ENCODE measurements around the gene GAA.

The GAA gene

DNA sequence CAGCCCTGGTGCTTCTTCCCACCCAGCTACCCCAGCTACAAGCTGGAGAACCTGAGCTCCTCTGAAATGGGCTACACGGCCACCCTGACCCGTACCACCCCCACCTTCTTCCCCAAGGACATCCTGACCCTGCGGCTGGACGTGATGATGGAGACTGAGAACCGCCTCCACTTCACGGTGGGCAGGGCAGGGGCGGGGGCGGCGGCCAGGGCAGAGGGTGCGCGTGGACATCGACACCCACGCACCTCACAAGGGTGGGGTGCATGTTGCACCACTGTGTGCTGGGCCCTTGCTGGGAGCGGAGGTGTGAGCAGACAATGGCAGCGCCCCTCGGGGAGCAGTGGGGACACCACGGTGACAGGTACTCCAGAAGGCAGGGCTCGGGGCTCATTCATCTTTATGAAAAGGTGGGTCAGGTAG, 3.6 kb downstream of the GAA start:
- H3K27ac ChIP-seq (ENCODE audit: poor library complexity, severe bottlenecking) = no peak overlapping the region
- no peaks in the 10 kb centered on the region for H3K27me3 ChIP-seq (ENCODE audit: insufficient read depth, poor library complexity, severe bottlenecking)
- H3K36me3 ChIP-seq (ENCODE audit: low read depth) = no peaks in the 10 kb centered on the region
- DNase-seq (ENCODE audit: low spot score) (peak; percentile 64), ATAC-seq (ENCODE audit: low read depth) (no peak)
- TF ChIP-seq, protein P1, sequence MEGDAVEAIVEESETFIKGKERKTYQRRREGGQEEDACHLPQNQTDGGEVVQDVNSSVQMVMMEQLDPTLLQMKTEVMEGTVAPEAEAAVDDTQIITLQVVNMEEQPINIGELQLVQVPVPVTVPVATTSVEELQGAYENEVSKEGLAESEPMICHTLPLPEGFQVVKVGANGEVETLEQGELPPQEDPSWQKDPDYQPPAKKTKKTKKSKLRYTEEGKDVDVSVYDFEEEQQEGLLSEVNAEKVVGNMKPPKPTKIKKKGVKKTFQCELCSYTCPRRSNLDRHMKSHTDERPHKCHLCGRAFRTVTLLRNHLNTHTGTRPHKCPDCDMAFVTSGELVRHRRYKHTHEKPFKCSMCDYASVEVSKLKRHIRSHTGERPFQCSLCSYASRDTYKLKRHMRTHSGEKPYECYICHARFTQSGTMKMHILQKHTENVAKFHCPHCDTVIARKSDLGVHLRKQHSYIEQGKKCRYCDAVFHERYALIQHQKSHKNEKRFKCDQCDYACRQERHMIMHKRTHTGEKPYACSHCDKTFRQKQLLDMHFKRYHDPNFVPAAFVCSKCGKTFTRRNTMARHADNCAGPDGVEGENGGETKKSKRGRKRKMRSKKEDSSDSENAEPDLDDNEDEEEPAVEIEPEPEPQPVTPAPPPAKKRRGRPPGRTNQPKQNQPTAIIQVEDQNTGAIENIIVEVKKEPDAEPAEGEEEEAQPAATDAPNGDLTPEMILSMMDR (IDR thresholded peaks at IDR 0.05; ENCODE audit: poor library complexity, severe bottlenecking) = no peak
- H3K4me3 ChIP-seq (ENCODE audit: severe bottlenecking) = no peak overlapping the region
- peaks cover 13% of the 10 kb centered on the region for H3K4me1 ChIP-seq (ENCODE audit: insufficient read depth, poor library complexity, severe bottlenecking)
- no peaks in the 10 kb centered on the region for H3K9me3 ChIP-seq (ENCODE audit: severe bottlenecking)

DNA sequence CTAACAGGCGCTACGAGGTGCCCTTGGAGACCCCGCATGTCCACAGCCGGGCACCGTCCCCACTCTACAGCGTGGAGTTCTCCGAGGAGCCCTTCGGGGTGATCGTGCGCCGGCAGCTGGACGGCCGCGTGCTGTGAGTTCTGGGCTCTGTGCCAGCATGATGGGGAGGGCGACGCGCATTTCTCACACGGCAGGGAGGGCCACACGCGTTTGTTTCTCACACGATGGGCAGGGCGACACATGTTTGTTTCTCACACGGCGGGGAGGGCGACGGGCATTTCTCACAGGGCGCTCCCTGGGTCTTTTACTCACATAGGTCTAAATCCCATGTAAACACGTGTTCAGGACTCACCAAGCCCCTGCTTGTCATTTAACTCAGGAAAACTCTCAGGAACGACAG, 4.4 kb downstream of the GAA start:
- peaks cover 12% of the 10 kb centered on the region for H3K4me1 ChIP-seq (ENCODE audit: insufficient read depth, poor library complexity, severe bottlenecking)
- H3K9me3 ChIP-seq (ENCODE audit: severe bottlenecking) = no peaks in the 10 kb centered on the region
- ATAC-seq (ENCODE audit: low read depth) (no peak), DNase-seq (ENCODE audit: low spot score) (peak; percentile 55)
- H3K27me3 ChIP-seq (ENCODE audit: insufficient read depth, poor library complexity, severe bottlenecking) = no peaks in the 10 kb centered on the region
- TF ChIP-seq, protein P1 (IDR thresholded peaks at IDR 0.05; ENCODE audit: poor library complexity, severe bottlenecking) = no peak
- H3K27ac ChIP-seq (ENCODE audit: poor library complexity, severe bottlenecking) = no peak overlapping the region
- no peaks in the 10 kb centered on the region for H3K36me3 ChIP-seq (ENCODE audit: low read depth)
- H3K4me3 ChIP-seq (ENCODE audit: severe bottlenecking) = no peak overlapping the region

DNA sequence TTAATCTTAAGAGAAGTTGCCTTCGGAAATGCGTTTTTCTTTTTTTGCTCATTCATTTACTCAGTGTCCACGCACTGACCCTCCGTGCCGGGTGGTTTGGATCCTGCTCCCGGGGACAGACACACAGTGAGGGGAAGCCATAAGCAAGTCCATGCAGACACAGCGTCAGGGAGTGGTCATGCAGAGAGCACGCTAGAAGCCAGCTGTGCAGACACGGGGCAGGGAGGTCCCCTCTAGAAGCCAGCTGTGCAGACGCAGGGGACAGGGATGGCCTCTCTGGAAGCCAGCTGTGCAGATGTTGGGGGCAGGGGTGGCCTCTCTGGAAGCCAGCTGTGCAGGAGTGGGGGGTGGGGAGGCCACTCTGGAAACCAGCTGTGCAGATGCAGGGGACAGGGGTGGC, 4.8 kb downstream of the GAA start:
- ATAC-seq (ENCODE audit: low read depth) (no peak), DNase-seq (ENCODE audit: low spot score) (peak; percentile 54)
- Histone ChIP-seq H3K27me3 (ENCODE audit: insufficient read depth, poor library complexity, severe bottlenecking) (no peaks in the 10 kb centered on the region), H3K27ac (ENCODE audit: poor library complexity, severe bottlenecking) (no peak overlapping the region), H3K9me3 (ENCODE audit: severe bottlenecking) (no peaks in the 10 kb centered on the region), H3K36me3 (ENCODE audit: low read depth) (no peaks in the 10 kb centered on the region), H3K4me3 (ENCODE audit: severe bottlenecking) (no peak overlapping the region), H3K4me1 (ENCODE audit: insufficient read depth, poor library complexity, severe bottlenecking) (peaks cover 11% of the 10 kb centered on the region)
- TF ChIP-seq, protein P1 (IDR thresholded peaks at IDR 0.05; ENCODE audit: poor library complexity, severe bottlenecking) = no peak

DNA sequence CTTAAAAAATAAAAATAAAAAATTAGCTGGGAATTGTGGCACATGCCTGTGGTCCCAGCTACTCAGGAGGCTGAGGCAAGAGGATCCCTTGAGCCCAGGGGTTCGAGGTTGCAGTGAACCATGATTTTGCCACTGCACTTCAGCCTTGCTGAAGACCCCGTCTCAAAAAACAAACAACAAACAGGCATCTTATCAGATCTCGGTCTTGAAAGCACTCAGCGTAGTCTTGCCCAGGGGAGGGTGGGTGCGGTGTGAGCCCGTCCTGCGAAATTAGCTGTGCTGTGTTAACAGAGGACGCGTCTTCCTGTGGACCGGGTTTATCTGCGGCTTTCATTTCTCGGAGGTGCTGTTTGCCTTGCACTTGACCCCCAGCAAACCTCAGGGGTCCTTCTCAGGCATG, 5.4 kb downstream of the GAA start:
- peak; percentile 45 for DNase-seq (ENCODE audit: low spot score)
- no peaks in the 10 kb centered on the region for H3K27me3 ChIP-seq (ENCODE audit: insufficient read depth, poor library complexity, severe bottlenecking)
- H3K36me3 ChIP-seq (ENCODE audit: low read depth) = no peaks in the 10 kb centered on the region
- H3K4me1 ChIP-seq (ENCODE audit: insufficient read depth, poor library complexity, severe bottlenecking) = peaks cover 11% of the 10 kb centered on the region
- TF ChIP-seq, protein P1 (IDR thresholded peaks at IDR 0.05; ENCODE audit: poor library complexity, severe bottlenecking) = no peak
- H3K4me3 ChIP-seq (ENCODE audit: severe bottlenecking) = no peak overlapping the region
- no peak for ATAC-seq (ENCODE audit: low read depth)
- no peaks in the 10 kb centered on the region for H3K9me3 ChIP-seq (ENCODE audit: severe bottlenecking)
- H3K27ac ChIP-seq (ENCODE audit: poor library complexity, severe bottlenecking) = no peak overlapping the region

DNA sequence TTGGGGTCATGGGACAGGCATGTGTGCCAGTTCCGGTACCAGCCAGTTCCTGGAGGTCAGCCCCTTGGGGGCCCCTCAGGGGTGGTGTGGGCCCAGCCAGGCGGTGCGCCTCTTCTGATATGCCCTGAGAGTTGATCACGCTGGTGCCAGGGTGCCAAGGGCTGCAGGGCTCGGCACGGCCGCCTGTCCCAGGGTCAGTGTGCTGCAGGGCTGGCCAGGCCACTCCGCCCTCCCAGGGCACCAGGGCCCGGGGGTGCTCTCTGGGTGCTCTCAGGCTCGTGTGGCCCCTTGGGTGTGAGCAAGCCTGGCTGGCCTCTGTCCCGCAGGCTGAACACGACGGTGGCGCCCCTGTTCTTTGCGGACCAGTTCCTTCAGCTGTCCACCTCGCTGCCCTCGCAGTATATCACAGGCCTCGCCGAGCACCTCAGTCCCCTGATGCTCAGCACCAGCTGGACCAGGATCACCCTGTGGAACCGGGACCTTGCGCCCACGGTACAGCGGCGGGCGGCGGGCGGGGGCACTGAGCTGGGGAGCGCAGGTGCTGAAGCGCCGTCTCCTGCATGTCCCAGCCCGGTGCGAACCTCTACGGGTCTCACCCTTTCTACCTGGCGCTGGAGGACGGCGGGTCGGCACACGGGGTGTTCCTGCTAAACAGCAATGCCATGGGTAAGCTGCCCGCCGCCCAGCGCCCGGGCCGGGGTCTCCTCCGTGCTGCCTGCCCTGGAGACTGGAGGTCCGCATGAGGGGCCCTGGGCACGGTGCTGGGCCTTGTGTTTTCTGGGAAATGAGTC, 6.0 kb downstream of the GAA start:
- TF ChIP-seq, protein P1 (IDR thresholded peaks at IDR 0.05; ENCODE audit: poor library complexity, severe bottlenecking) = no peak
- Histone ChIP-seq H3K36me3 (ENCODE audit: low read depth) (no peaks in the 10 kb centered on the region), H3K27ac (ENCODE audit: poor library complexity, severe bottlenecking) (no peak overlapping the region), H3K4me1 (ENCODE audit: insufficient read depth, poor library complexity, severe bottlenecking) (peaks cover 11% of the 10 kb centered on the region), H3K9me3 (ENCODE audit: severe bottlenecking) (no peaks in the 10 kb centered on the region), H3K4me3 (ENCODE audit: severe bottlenecking) (no peak overlapping the region), H3K27me3 (ENCODE audit: insufficient read depth, poor library complexity, severe bottlenecking) (no peaks in the 10 kb centered on the region)
- no peak for ATAC-seq (ENCODE audit: low read depth)
- peak; percentile 71 for DNase-seq (ENCODE audit: low spot score)

Measured in RWPE2 (cell line).